Endothelial cell (in vitro differentiated cells): ENCODE data around the gene SLC7A14. TPM values are rescaled to one million over a fixed set of nuclear protein-coding genes. Genes with fewer than 3 reads are reported as not detected.

Experiments used
- DNase-seq: peaks from one replicate; pipeline ENCODE4 v3.0.0; 2021; ENCODE audit warnings: low spot score
- H3K27ac Mint-ChIP-seq: one replicate; pipeline ENCODE4 v1.8.0; 2021; ENCODE audit warnings: mixed read lengths, inconsistent platforms; ENCODE audit not compliant: unreplicated experiment
- H3K27me3 Mint-ChIP-seq: one replicate; pipeline ENCODE4 v1.8.0; 2021; ENCODE audit warnings: mild to moderate bottlenecking, moderate library complexity, mixed read lengths, inconsistent platforms; ENCODE audit not compliant: unreplicated experiment
- H3K36me3 Mint-ChIP-seq: one replicate; pipeline ENCODE4 v1.8.0; 2021; ENCODE audit warnings: mild to moderate bottlenecking, low read depth, mixed read lengths, inconsistent platforms; ENCODE audit not compliant: unreplicated experiment
- H3K4me1 Mint-ChIP-seq: one replicate; pipeline ENCODE4 v1.8.0; 2021; ENCODE audit warnings: mild to moderate bottlenecking, mixed read lengths, inconsistent platforms; ENCODE audit not compliant: unreplicated experiment
- H3K4me3 Mint-ChIP-seq: one replicate; pipeline ENCODE4 v1.8.0; 2021; ENCODE audit warnings: mild to moderate bottlenecking, mixed read lengths, inconsistent platforms; ENCODE audit not compliant: unreplicated experiment
- H3K9me3 Mint-ChIP-seq: one replicate; pipeline ENCODE4 v1.8.0; 2021; ENCODE audit warnings: mixed read lengths, inconsistent platforms; ENCODE audit not compliant: unreplicated experiment
- CTCF ChIP-seq: fragments of 200-600 bp; sonication (generic); IDR thresholded peaks from one replicate; pipeline ENCODE4 v1.5.0; 2021; ENCODE audit warnings: antibody characterized with exemption; ENCODE audit not compliant: unreplicated experiment
- total RNA-seq: library from RNA; stranded (reverse); fragmentation: NEBNext Ultra II Directional; extraction: Animal tissue kit (Norgen Biotek cat#: 25700); gene quantifications from one replicate; pipeline ENCODE4 v1.2.1, GENCODE V29; 2021; ENCODE audit not compliant: unreplicated experiment

The SLC7A14 gene
- total RNA-seq, 1 donor from 2014 or later, result 2.5 TPM

GRCh38 chr3:170490828-170491560 lies 94.9 kb downstream of the SLC7A14 start:
- H3K27ac Mint-ChIP-seq, result no peak overlapping the region
- H3K4me1 Mint-ChIP-seq, result no peaks in the 10 kb centered on the region
- no peak for DNase-seq
- H3K4me3 Mint-ChIP-seq, result no peak overlapping the region
- no peak for TF ChIP-seq CTCF
- H3K9me3 Mint-ChIP-seq, result no peaks in the 10 kb centered on the region
- peaks cover 3% of the 10 kb centered on the region for H3K27me3 Mint-ChIP-seq
- peaks cover 8% of the 10 kb centered on the region for H3K36me3 Mint-ChIP-seq

GRCh38 chr3:170488802-170489201 lies 97.1 kb downstream of the SLC7A14 start:
- no peak for TF ChIP-seq CTCF
- DNase-seq, result no peak
- H3K36me3 Mint-ChIP-seq, result peaks cover 7% of the 10 kb centered on the region
- peaks cover 2% of the 10 kb centered on the region for H3K4me1 Mint-ChIP-seq
- H3K4me3 Mint-ChIP-seq, result no peak overlapping the region
- no peak overlapping the region for H3K27ac Mint-ChIP-seq
- H3K9me3 Mint-ChIP-seq, result no peaks in the 10 kb centered on the region
- H3K27me3 Mint-ChIP-seq, result peaks cover 7% of the 10 kb centered on the region

GRCh38 chr3:170487031-170487430 lies 98.8 kb downstream of the SLC7A14 start:
- TF ChIP-seq CTCF, result no peak
- Mint-ChIP-seq H3K4me3 (no peak overlapping the region), H3K4me1 (peaks cover 2% of the 10 kb centered on the region), H3K27ac (no peak overlapping the region), H3K27me3 (peaks cover 7% of the 10 kb centered on the region), H3K9me3 (no peaks in the 10 kb centered on the region), H3K36me3 (peaks cover 7% of the 10 kb centered on the region)
- no peak for DNase-seq

DNA sequence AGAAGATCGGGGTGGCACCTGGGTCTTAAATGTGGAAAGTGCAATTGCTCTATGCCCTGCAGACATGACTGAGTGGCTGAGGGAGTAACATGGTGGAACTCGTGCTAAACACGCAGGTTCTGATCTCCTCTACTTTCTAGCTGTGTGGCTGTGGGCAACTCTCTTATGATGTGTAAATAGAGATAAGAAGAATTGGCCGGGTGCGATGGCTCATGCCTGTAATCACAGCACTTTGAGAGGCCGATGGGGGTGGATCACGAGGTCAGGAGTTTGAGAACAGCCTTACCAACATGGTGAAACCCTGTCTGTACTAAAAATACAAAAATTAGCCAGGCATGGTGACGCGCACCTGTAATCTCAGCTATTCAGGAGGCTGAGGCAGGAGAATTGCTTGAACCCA lies 99.5 kb downstream of the SLC7A14 start:
- peaks cover 7% of the 10 kb centered on the region for H3K27me3 Mint-ChIP-seq
- no peak overlapping the region for H3K4me3 Mint-ChIP-seq
- no peaks in the 10 kb centered on the region for H3K9me3 Mint-ChIP-seq
- H3K4me1 Mint-ChIP-seq, result peaks cover 2% of the 10 kb centered on the region
- H3K36me3 Mint-ChIP-seq, result peaks cover 7% of the 10 kb centered on the region
- H3K27ac Mint-ChIP-seq, result no peak overlapping the region
- no peak for TF ChIP-seq CTCF
- no peak for DNase-seq

DNA sequence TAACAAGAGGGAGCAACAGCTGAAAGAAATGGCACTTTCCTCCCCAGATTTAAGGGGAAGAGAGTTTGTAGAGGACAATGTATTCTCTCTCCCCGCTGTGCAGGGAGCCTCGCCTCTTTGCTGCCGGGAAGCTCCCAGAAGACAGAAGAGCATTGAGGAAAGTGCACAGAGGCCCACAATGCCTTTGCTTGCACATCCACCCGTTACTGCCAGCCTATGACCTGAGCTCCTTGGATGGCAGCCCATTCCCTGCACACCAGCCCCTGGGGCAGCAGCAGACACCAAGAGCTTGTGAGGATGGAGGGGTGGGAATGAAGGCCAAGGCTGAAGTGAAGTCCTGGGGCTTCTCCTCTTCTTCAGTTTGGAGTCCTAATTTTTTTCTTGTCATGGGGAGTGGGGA lies 100.2 kb downstream of the SLC7A14 start:
- peaks cover 7% of the 10 kb centered on the region for H3K36me3 Mint-ChIP-seq
- DNase-seq, result no peak
- peaks cover 7% of the 10 kb centered on the region for H3K27me3 Mint-ChIP-seq
- H3K4me1 Mint-ChIP-seq, result peaks cover 2% of the 10 kb centered on the region
- H3K4me3 Mint-ChIP-seq, result no peak overlapping the region
- TF ChIP-seq CTCF, result no peak
- no peaks in the 10 kb centered on the region for H3K9me3 Mint-ChIP-seq
- no peak overlapping the region for H3K27ac Mint-ChIP-seq
